SHP77 treated with DMSO at 0.1 percent for 48 hours (cell line): Measurements from ENCODE around the gene SHMT2.

Experiments
- DNase-seq: peaks from one replicate; lab custom pipeline; 2025; lab: John Stamatoyannopoulos, UW

The SHMT2 gene

GRCh38 chr12:57240066-57240921 is 10.8 kb downstream of the SHMT2 start:
- peak; percentile 25 for DNase-seq

DNA sequence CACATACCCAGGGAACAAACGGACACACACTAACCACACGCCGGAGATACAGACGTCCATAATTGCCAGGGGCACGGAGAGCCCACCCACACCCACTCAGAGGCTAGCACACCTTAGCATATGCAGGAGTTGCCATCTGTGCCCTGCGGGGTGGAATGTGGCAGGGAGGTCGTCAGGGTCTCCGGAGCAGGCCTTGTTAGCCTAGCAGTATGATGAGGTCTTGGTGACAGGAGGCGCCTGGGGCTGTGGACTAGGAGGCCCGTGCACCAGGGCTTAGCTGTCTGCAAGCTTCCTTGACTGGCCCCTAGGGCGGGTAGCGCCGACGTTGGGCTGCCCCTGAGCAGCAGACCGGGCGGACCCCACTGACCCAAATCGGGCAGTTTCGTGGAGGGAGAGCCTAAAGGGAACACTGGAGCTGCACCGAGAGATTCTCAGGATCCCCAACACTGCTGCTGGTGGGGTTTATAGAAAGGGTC is 11.5 kb downstream of the SHMT2 start:
- no peak for DNase-seq

- DNase-seq, result no peak
Observed at GRCh38 chr12:57241402-57242310, 12.1 kb downstream of the SHMT2 start.

- DNase-seq, result no peak
Observed at GRCh38 chr12:57242329-57242690, 12.8 kb downstream of the SHMT2 start.

GRCh38 chr12:57242691-57243454 is 13.4 kb downstream of the SHMT2 start:
- DNase-seq, result peak; percentile 39

DNA sequence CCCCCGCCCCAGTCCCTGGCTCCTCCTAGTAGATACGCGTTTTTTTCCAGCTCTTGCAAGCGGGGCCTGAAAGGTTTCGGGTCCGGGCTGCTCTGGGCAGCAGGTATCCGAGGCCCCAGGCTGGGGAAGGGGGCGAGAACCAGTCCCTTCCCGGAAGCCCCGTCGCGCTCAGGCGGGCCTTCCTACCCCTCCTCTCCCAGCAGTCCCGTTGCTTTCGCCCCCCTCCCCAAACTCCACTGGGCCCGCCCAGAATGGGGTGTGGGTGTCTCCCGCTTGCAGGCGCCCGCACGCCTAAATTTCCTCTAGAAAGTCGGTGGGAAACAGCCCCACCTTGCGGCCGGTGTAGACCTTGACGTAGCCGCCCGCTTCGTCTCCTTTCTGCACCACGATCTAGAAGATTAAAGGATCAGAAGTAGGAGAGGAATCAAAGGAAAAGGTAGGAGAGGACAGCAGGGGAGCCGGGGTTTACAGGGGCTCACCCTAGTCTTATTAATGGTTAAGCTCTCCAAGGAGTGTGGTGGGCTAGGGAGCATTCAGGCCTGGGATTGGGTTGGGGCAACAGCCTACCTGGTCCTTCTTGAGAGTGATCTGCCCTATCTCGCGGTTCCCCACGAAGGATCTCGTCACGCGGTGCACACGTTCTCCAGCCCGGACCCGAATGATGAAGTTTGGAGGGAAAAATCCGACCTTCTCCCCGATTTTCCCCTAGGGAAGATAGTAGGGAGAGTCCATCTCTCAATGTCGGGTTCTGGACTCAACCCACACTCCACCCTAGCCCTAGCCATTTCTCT is 14.2 kb downstream of the SHMT2 start:
- peak; percentile 19 for DNase-seq

DNA sequence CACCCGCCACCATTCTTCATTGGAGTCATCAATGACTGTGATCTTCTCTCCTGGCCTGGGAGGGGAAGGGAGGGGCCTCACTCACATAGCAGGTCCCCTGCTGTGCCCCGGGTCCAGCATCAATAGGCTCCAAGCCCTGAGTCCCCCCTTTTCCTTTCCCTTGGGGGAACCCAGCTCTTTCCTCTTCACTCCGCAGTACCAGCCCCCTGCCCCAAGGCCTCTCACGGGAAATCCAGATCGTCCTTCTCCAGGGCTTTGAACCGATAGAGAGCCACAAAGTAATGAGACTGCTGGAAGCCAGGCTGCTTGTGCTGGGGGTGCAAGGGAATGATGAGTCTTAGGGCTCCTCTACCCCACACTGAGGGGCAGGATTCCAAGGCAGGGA is 14.8 kb downstream of the SHMT2 start:
- no peak for DNase-seq

GRCh38 chr12:57247041-57247440 is 17.5 kb downstream of the SHMT2 start:
- DNase-seq, result no peak

DNA sequence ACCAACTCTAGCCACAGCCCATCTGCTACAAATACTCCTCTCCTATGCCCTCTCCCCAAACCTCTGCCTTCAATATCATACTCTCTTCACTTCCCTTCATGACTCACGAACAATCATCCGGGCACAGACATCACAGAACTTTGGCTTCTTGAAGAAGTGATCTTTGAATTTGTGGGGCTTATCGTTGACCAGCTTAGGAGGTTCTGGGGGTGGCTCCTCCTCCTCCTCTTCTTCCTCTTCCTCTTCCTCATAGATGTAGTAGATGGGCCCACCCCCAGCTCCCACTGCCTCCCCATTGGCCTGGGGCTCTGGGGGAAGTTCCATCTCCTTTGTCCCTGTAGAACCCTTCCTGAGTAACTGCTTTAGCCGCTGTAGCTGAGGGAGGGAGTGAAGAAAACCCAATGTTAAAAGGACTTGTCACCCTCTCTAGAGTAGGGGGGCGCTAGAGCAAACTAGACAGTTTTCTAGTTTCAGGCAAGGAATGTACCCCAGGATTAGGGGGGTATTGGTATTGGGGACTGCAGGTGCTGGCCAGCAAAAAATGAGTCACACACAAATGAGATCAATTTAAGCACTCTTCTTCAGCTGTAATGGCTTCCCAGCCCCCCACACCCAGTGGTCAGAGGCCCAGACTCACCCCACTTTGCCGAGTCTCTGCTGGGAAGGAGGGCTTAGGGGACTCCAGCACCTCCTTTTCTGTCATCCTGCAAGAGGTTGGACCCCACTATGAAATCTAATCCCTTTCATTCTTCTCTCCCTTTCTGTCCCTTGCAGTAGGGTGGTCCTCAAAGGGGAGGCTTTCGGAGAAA is 19.6 kb downstream of the SHMT2 start:
- no peak for DNase-seq

DNA sequence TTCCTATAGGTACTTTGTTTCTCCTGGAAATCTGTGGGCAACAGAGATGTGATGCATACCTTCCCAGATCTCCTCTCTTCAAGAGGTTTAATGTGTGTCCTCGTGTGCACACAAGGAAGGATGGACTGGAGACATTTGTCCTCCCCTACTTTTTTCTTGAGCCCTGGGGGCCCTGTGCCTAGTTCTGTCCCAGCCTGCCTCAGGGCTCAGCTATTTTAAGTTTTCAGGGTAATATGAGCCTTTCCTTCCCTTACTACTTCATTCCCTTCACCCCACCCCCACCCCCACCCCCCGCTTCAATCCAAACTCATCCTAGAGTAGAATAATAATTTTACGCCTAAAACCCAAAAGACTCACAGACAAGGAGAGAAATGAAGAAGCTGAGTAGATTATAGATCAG is 21.0 kb downstream of the SHMT2 start:
- DNase-seq, result no peak

GRCh38 chr12:57250956-57251355 is 21.4 kb downstream of the SHMT2 start, which contains the start of gene STAC3:
TSS of gene STAC3 (minus strand) at chr12:57251187. CDS start at chr12:57249636, 1,551 bp downstream.
- DNase-seq, result no peak

- DNase-seq, result no peak
Observed at GRCh38 chr12:57254506-57255280, 25.2 kb downstream of the SHMT2 start.

DNA sequence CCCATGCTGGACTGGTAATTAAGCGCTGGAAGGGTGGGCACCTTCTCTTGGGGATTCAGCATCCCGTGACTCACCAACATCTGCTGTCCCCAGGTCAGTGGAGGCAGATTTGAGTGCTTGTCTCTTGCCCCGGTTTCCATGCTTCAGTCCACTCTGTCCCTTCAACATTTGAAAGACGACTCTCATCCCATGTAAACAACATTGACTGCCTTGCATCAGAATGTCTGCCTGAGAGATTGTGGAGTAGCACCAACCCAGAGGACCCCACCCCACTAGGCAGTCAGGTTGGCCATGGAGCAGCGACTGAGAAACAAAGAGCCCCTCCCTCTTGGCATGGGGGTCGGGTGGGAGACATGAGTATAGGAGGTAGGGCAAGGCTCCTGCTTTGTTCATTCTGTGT is 26.4 kb downstream of the SHMT2 start:
- no peak for DNase-seq

DNA sequence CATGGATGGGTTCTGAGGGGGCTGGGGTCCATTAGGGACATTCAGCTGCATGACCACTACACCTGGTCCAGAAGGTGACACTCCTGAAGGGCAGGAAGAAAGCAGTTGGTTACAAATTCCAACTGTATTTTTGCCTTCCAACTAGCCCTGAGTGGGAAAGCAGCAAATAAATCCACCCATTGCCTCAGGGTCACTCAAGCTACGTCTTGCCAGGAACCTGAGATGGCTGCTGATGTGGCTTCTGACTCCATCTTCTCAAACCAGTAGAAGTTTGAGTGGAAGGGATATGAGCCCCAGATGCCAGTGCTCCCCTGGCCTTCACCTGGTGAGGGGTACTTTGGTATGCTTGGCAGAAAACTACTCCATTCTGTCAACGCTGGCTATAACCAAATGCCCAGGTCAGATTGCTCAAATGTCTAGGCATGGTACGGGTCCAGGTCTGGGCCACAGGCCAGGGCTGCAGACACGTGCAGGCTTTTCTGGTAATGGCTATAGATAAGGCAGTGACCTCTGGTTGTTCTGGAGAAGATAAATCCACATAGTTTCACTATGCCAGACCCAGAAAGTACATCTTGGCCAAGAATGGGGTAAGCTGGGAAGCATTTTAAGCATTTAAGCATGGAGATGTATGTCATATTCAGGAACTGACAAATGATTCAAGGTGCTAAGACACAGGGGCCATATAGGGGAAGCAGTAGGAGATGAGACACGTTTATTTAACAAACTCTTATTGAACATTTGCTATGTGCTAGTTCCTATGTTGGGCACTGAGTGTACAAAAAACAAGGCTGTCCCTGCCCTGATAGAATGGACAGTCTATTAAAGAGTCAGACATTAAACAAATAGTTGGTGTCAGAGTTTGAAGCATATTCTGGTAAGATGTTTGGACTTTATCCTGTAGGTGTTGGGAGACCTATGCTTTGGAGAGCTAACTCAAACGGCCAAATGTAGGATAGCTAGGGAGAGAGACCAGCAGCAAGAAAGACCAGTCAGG is 29.8 kb downstream of the SHMT2 start:
- DNase-seq, result no peak

GRCh38 chr12:57260366-57260765 is 30.9 kb downstream of the SHMT2 start:
- no peak for DNase-seq

DNA sequence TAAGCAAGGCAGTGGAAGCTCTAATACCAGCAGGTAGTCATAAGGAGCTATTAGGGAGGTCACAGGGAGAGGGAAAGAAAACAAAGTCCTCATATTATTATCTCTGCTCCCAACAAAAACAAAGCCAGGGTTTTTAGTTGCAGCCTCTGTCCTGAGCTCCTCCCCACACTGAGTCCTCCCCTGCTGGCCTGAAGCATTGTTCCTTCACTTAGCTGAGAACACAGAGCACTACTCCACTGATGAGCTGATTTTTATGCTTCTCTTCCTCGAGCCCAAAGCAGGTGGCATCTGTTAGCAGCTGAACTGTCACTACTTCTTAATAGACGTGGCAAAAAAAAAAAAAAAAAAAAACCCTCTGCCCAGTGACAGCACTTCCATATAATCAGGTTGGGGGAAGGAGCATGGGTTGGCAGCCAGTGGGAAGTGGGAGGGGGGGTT is 31.9 kb downstream of the SHMT2 start:
- DNase-seq, result no peak

DNA sequence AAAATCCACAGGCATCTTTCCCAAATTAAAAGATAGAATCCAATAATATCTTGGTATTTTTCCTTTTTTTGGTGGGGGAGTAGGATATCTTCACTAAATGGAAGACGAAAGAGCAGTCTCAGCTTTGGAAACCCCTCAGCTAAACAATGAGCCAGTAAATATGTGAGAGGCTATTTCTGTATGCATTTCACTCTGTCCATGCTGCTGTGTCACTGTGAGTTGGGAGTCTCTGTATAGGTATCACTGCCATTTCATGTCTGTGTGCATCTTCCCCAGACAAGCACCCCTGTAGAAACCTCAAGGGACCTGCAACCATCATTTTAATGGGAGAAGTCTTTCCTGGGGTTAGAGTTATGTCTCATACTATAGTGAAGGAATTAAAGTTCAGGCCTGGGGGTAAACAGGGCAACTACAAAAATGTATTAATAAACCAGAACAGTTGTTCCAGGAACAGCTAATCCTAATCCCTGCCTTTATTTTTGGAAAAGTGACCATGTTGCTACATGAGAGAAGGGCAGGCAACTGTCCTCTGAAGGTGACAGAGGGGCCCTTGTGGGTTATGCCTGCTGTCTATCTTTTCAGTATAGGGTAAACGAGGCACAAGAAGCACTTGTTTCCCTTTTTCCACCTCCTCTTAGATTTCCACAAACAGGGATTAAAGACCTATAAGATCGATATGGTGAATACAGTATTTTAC is 32.8 kb downstream of the SHMT2 start:
- DNase-seq, result no peak

GRCh38 chr12:57263096-57263495 is 33.6 kb downstream of the SHMT2 start:
- DNase-seq, result no peak
